HG02623 (cell line): ENCODE measurements around the gene GSG1.

Source experiments
- ATAC-seq: cut with Tn5 transposase; IDR thresholded peaks from one replicate; pipeline ENCODE4 v1.9.1; 2021; ENCODE audit warnings: moderate library complexity; ENCODE audit not compliant: unreplicated experiment

GSG1 gene

GRCh38 chr12:13103391-13104033 is at the start of gene GSG1:
GSG1 (minus strand) TSS chr12:13103667; CDS start chr12:13103512, 155 bp downstream.
- no peak for ATAC-seq

DNA sequence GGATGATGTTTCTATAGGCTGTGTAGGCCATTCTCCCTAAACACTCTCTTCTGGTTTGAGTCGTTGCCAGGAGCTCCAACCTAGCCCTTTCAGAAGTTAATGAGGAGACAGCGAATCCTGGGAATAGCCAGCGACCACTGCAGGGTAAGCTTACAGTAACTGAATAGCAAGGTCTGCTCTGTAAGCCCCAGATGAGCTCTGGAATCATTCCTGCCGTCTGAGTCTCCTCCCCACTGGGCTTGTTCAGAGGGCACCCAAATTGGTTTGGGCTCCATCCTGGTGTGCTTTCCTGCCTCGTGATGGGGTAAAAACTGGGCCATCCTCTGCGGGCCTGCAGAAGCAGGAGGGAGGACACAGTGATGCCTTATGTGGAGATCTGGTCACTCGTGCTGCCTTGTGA is 49.7 kb upstream of the GSG1 start:
- ATAC-seq: no peak

GRCh38 chr12:13152756-13153155 is 49.3 kb upstream of the GSG1 start:
- ATAC-seq: no peak

GRCh38 chr12:13152281-13152680 is 48.8 kb upstream of the GSG1 start:
- no peak for ATAC-seq

GRCh38 chr12:13149411-13149810 is 45.9 kb upstream of the GSG1 start:
- no peak for ATAC-seq

DNA sequence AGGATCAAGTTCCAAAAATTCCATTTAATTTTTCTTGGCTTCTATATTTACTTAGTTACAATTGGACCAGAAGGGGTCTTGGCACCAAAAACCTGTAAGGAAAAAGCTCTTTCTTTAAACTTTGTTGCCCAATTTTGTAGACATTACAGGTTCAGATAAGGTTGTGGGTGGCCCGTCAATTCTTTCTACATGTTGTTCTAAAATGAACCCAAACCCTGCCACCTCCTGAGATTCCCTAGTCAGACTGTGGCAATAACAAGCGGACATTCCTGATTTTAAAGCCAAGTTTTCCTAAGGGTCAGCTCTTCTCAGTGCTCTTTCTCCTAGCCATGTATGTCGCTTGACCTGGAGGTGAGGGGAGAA is 45.0 kb upstream of the GSG1 start:
- ATAC-seq: no peak

- no peak for ATAC-seq
Measured at GRCh38 chr12:13147688-13148484, 44.4 kb upstream of the GSG1 start.

GRCh38 chr12:13146336-13146938 is 43.0 kb upstream of the GSG1 start:
- no peak for ATAC-seq

- no peak for ATAC-seq
Measured at GRCh38 chr12:13144266-13144828, 40.9 kb upstream of the GSG1 start.

GRCh38 chr12:13142747-13143146 is 39.3 kb upstream of the GSG1 start:
- ATAC-seq: no peak

DNA sequence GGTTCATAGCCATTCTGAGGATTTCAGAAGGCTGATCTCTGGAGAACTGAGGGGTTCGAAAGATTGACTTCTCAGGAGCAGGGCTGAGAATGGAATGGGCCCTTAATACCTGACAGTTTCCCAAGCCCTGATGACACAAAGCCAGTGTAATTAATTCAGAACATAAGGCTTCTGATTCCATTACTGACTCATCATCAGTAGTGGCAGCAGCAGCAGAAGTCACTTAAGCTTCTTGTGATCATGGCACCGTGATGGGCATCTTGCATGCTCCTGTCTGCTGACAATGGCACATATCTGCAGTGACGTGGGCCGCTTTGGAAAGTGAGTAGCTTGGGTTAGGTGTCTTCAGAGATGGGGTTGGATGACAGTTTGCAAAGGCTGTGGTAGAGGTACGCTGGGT is 38.2 kb upstream of the GSG1 start:
- ATAC-seq: no peak

- no peak for ATAC-seq
Measured at GRCh38 chr12:13135371-13136178, 32.1 kb upstream of the GSG1 start.

GRCh38 chr12:13133886-13134285 is 30.4 kb upstream of the GSG1 start:
- ATAC-seq: no peak

- ATAC-seq: no peak
Measured at GRCh38 chr12:13130981-13131380, 27.5 kb upstream of the GSG1 start.

- no peak for ATAC-seq
Measured at GRCh38 chr12:13128291-13128965, 25.0 kb upstream of the GSG1 start.

GRCh38 chr12:13127444-13127843 is 24.0 kb upstream of the GSG1 start:
- no peak for ATAC-seq

- no peak for ATAC-seq
Measured at GRCh38 chr12:13126494-13126893, 23.0 kb upstream of the GSG1 start.

- no peak for ATAC-seq
Measured at GRCh38 chr12:13125996-13126395, 22.5 kb upstream of the GSG1 start.

DNA sequence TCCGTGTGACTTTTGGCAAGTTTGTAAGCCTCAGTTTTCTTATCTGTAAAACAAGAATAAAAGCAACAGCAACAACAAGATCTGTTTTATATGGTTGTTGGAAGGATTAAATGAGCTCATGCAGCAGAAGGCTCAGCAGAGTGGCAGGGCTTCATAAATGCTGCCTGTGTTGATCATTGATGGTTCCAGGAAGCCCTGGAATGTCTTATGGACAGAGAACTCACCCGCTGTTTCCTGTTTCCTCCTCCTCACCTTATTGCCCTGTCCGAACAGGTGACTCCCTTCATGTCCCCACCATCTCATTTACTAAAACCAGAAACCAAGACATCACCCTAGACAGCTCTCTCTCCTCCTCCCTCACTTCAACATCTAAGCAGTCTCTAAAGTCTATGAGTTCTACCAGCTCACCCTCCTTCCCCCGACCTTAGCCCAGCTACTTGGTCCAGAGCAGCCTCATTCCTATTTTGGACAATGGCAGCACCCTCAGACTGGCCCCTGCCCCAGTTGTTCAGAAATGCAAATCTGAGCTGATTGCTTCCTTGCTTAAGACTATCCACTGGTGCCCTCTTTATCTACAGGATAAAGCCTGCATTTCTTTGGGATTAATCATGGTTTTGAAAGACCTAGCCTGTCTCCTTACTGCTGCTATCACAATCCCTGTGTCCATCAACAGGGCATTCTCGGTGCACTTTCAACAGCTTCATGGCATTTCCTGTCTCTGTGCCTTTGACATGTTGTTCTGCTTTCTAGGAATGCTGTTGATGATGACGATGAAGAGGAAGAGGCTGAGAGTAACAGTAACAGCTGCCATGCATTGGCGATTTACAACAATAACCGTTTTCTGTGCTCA is 21.4 kb upstream of the GSG1 start:
- ATAC-seq: no peak

- no peak for ATAC-seq
Measured at GRCh38 chr12:13121568-13121967, 18.1 kb upstream of the GSG1 start.
